ENCODE measurements around the gene HOXB7. TPM values are rescaled to one million over a fixed set of nuclear protein-coding genes. Genes with fewer than 3 reads are reported as not detected.

Gene HOXB7
- total RNA-seq, 1 donor from 2014 or later: 12.8 TPM

DNA sequence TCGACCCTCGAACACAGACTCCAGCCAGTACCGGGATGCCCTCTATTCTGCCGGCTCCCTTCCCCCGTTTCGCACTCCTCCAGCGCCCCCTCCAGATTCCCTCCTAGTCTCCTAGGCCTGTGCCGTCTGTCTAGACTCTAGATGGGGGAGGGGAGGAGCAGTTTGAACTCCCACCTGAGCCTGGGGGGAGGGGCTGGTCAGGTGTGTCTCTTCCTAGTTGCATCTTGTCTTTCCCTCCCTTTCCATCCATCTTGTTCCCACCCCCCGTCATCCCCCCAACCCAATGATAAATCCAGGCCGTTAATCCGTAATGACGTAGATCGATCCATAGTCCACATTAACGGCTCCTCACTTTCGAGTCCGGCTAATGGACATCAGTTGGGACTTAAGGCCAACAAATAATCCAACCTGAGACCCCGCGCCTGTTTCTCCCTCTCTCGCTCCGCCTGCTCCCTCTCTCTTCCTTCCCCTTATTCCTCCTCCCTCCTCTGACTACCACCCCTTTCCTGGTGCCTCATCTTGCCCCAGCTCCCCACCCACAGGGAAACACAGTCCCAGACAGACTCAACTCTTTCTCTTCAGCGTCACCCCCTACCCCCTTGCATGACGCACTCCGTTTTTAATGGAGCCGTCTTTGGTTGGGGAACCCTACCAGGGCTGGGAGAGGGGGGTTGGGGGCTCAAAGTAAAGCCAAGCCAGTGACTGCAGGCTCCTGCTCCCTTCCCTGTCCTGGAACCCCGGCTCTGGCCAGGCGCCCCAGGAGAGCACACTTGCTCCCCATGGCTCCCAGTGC, 13.9 kb downstream of the HOXB7 start:
- no peak for DNase-seq (ENCODE audit: low spot score)

DNA sequence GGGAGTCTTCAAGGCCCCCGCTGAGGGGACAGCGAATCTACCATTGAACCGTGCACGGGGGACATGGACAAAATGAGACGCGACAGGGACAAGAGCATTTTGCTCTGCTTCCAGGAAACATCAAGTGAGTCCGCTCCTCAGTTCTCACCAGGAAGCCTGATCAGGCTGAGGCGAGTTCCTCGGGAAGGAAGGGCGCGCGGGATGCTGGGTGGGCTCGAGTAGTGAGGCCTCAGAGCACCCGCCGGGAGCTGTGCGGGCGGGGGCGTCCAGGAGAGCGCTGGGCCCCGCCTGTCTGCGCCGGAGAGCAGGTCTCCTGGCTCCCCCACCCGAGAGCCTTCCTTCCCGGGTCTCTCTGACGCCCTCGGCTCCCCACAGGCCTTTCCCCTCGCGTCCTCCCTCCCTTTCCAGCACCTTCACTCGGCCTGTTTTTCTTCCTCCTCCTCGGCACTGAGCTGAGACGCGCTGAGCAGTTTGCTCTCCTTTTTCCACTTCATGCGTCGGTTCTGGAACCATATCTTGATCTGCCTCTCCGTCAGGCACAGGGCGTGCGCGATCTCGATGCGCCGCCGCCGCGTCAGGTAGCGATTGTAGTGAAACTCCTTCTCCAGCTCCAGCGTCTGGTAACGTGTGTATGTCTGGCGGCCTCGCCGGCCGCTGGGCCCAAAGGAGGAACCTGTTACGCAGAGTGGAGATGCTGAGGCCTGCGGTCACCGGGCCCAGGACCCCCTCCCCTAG, 14.7 kb downstream of the HOXB7 start:
- no peak for DNase-seq (ENCODE audit: low spot score)

DNA sequence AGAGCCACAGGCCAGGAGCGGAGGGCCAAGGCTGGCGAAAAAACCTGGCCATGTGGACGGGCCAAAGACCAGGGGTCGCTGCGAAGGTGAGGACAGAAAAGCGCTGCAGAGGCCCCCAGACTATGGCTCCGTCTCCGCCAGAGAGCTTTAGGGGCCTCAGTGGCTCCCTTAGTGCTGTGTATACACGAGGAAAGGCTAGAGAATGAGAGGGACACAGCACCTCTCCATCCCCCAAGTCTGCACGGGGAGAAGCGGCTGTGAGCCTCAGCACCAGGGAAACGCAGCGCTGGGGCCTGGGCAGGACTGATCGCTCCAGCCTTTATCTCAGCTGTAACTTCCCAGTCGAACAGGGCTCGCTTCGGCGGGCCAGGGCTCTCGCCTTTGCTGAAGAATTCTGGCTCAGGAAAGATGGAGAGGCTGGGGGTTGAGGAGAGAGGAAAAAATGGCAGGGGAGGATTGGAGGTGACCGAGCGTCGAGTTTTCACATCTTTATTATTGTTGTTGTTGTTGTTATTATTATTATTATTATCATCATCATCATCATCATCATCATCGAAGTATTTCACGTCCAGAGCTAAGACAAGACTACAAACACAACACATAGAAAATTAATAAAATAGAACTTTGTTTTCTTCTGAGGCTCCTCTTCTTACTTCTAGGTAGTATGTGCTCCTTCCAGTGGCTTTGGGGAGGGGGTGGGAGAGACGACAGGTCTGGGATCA, 15.4 kb downstream of the HOXB7 start:
- DNase-seq (ENCODE audit: low spot score): no peak

DNA sequence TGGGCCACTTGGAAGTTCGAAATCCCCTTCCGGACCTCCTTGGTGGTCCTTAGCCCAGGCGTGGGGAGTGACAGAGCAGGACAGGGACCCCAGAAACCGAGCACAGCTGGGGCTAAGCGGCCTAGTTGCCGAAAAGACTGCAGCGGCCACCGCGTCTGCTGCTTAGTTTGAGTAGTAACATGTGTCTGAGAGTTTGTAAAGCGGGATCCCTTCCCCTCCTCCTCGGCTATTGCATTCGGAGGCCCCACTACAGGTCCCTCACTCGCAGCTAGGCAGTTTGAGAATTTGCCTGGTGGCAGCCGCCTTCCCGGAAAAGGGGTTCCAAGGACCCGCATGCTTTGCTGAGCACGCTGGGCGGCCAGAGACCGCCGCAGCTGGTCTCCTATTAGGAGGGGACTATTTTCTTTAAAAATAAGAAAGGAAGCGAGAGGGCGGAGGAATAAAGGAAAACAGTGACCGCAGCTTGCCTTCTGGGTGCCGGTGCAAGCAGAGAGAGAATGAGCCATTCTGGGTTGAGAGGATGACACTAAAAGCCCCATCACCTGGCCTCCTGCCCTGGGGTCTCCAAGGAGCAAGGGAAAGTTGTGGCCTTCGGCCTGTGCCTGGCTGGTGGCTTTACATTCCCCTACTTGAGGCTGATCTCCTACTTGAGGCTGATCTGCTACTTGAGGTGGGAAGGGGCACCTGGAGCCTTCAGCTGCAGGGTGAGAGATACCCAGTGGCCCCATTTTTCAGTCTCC, 16.1 kb downstream of the HOXB7 start:
- no peak for DNase-seq (ENCODE audit: low spot score)

DNA sequence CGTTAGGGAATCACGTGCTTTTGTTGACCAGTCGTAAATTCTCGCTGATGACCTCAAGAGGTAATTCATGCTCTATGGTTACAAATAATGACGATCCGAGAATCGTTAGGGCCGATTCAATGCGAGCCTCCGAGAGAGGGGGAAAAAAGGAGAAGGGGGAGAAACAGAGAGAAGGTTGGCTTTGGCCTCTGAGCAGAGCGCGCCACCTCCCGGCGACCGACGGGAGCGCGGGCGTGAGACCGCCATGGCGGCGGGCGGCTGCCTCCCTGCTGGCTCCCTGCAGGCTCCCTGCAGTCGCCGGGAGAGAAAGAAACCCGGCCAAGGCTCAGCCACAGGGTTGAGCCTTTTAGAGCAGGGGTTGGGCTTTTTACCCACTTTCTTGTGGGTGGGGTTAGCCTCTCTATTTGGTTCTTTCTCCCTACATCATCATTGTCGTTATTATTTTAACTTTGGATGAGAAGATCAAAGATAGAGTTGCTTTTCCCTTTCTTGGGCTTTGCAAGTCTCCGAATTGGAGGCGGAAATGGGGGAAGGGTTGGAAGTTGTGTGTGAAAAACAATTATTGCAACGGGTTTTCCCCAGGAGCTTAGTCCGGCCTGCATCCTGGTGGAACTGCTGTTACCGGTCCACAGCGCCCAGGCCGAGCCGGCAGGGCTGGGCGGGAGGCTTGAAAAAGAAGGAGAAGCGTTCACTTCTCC, 16.8 kb downstream of the HOXB7 start:
- DNase-seq (ENCODE audit: low spot score): no peak

DNA sequence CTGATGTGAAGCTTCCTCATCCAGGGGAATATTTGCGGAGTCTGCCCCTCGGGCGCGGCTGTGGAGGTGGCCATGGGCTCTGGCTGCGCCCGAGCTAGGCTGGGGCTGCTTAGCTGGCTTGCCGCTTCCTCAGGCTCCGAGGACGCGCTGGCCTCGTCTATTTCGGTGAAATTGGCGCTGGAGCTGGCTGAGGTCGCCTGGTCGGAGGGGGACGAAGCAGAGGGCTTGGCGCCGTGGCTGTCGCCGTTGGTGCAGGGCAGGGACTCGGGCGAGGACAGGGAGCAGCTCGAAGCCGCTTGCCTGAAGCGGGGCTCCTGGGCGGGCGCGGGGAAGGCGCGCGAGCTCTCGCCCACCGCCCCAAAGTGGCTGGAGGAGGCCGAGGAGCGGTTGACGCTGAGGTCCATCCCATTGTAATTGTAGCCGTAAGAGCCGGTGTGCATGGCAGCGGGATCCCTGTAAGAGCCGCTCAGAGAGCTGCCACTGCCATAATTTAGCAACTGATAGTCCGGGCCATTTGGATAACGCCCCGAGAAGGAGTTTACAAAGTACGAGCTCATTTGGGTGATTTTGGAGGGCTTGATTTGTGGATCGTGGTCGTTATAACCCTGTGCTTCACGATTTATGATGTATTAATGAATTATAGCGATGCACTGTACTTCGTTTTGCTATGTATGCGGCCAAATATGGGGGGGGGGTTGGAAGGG, 17.5 kb downstream of the HOXB7 start, which contains the start of gene HOXB5:
Gene HOXB5, minus strand, starts transcription at position 654 of the 704 bp plus-strand sequence. Its CDS starts 97 bp downstream, at position 557.
- no peak for DNase-seq (ENCODE audit: low spot score)

DNA sequence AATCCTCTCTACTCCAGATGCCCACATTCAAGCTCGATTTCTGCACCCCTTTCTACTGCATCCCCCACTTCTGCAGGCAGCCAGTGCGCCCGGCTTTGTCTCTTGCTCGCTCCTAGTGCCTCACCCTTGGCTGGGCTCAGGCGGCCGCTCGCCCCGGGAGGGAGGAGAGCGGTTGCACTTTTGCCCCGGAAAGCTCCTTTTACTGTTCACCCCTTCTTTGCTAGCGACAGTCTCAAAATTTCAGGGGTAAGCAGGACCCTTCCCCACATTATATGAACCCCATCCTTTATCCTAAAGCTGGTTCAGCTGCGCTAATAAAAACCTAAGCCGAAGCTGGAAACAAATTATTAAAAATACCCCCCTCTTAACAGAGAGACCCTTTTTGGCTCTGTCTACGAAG, 18.2 kb downstream of the HOXB7 start:
- DNase-seq (ENCODE audit: low spot score): no peak

DNA sequence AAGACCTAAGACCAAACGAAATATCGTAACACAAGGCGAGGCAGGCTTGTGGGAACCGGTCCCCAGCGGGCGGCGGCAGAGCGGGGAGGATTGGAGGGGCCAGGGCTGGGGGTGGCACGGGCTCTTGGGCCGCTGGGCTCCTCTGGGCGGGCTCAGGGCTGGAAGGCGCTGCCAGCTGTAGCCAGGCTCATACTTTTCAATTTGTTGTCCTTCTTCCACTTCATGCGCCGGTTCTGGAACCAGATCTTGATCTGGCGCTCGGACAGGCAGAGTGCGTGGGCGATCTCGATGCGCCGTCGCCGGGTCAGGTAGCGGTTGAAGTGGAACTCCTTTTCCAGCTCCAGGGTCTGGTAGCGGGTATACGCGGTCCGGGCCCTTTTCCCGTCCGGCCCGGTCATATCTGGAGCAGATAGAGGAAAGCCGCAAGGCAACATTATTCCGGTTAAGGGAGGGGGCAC, 18.7 kb downstream of the HOXB7 start:
- no peak for DNase-seq (ENCODE audit: low spot score)

DNA sequence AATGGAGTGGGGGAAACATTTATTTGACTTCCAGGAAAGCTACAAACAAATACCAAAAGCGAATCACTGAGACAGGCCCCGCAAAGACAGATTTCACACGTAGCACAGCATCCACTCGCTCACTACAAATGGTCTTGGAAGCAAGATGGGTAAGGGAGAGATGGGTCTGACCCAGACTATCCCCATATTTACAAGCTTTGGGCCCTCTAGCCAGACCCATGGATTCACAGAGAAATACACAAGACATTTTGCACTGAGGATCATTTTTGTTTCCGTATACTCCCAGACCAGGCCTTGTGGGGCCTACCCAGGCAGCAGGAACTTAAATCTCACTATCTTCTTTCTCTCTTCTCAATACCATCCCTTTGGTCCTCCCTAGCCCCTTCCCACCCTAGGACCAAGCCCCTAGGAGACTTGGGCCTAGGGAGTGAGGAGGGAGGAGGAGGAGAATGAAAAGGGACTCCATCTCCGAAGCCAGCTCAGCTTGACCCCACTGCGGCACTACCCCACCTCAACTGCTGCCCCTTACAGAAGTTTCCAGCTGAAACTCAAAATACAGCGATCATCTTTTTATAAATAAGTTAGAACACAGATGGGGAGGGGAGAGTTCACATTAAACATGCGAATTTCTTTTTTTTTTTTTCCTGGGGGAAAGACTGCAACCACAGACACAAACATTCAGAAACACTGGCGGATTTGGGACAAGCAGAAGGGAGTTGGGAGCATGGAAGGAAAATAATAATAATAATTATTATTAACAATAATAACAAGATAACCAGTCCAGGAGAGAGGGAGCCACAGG, 19.4 kb downstream of the HOXB7 start:
- DNase-seq (ENCODE audit: low spot score): no peak

DNA sequence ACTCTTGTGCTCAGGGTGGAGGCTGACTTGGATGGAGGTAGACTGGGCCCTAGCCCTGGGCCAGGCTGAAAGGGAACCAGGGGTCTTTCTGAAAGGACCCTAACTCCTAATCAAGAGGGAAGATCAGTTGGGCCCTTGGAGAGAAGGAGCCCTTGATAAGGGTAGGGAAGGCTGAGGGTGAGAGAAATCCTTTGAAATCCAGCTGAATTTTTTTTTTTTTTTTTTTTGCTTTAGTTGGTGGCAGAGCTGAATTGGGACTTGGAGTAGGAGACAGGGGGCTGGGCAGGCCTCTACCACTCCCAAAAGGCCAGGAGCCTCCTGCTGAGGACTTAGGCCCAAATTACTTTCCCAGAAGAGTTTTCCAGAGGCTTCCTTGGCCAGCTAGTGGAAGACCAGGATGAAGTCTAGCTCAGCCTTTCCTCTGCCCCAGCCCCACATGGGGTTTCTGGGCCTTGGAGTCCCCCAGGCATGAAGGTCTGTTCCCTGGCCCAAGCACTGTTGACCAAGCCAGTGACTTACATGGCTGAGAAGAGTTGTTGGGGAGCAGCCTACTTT, 20.1 kb downstream of the HOXB7 start:
- no peak for DNase-seq (ENCODE audit: low spot score)

DNA sequence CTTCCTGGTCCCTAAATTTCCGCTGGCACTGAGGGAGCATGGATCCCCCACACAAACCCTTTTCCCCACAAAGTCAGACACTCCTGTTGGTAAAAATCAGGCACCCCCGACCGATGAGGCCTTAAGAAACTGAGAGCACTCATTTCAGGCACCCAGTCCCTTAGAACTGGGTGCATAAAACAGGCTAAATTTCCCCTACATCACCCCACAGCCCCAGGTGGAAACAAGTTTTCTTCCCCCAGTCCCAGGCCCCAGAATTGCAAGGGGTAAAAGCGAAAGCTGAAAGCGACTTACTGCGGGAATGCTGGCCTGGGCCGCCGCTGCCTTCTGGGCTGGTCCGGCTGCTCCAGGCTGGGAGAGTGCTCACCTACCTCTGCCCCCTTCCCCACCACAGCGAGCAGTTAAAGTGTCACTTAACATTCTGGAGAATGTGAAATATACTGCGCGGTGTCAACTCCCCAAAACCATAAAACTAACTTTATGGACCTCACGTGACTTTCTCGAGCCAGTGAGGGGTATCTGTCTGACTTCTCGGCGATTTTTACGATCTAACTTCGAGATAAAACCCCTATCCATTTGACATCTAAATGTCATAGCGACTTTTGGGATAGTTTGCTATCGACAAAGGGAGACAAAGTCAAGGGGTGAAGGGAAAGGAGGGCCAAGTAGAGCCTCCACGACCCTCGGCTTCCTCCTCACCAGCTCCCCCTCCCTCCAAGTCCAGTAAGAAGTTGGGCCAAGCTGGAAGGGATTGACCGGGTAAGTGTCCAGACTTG, 20.8 kb downstream of the HOXB7 start, which contains the start of gene HOXB3:
Gene HOXB3, minus strand, starts transcription at position 411 of the 776 bp plus-strand sequence. CDS start 37,767 bp downstream, outside the sequence.
- DNase-seq (ENCODE audit: low spot score): no peak

DNA sequence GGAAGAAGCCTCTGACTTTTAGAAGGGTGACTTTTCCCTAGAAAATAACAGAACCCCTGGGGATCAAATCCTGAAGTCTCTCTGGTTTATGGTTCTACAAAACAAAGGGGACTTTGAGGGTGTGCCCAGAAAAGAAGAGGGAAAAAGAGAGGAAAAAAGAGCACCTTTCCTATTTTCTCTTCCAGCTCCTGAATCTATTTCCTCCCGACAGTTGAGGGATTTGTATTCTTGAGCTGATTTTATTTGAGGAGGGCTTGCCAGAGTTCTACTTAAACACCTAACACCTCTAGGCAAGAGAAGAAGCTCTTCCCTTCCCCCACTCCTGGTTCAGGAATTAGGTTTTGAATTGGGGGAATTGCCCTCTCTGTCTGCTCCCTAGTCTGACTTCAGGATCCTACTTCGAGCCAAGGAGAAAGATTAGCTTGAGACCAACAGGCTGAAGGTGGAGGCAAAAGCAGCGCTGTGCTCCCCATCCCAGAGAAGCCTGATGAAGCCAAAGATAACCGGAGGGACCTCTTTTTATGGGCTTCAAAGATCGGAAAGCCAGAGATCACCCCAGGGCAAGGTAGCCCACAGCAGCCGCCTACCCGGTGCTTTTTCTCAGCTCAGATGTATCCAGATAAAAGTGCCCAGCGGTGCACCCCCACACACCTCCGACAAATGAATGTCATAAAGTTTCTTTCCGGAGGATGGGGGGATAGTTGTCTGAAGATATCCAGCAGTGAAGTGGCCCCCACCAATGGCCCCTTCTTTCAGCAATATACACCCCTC, 21.6 kb downstream of the HOXB7 start:
- no peak for DNase-seq (ENCODE audit: low spot score)

DNA sequence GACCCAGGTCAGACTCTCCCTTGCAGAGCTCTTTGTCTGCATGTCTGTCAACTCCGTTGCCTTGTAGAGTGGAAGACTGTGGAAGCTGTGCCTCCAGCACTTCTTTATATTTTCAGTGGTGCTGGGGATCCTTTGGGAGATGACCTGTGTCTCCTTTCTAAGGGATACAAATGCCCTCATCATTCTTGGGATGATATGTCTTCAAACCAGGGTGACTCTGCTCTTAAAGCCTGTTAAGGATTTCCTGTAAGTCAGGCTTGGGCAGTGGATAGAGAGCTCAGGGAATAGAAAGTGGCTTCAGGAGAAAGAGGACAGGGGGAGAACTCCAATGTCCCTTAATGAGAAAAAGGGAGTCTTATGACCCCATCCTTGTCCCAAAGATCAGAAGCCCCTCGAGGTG, 22.3 kb downstream of the HOXB7 start:
- DNase-seq (ENCODE audit: low spot score): no peak

DNA sequence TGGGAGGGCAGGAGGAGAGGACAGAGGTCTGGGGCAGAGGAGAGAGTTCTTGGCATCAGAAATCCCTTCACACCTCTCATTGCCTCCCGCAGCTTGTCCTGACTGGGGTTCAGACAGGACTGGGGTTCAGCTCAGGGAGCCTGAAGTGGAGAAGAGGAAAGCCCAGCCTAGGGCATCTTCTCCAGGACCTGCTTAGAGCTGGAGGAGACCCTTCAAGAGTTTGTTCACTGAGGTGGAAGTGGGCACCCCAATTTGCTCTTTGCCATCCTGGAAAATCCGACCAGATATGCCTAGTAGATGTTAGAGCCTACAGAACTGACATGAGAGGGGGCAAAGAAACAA, 22.8 kb downstream of the HOXB7 start:
- no peak for DNase-seq (ENCODE audit: low spot score)

DNA sequence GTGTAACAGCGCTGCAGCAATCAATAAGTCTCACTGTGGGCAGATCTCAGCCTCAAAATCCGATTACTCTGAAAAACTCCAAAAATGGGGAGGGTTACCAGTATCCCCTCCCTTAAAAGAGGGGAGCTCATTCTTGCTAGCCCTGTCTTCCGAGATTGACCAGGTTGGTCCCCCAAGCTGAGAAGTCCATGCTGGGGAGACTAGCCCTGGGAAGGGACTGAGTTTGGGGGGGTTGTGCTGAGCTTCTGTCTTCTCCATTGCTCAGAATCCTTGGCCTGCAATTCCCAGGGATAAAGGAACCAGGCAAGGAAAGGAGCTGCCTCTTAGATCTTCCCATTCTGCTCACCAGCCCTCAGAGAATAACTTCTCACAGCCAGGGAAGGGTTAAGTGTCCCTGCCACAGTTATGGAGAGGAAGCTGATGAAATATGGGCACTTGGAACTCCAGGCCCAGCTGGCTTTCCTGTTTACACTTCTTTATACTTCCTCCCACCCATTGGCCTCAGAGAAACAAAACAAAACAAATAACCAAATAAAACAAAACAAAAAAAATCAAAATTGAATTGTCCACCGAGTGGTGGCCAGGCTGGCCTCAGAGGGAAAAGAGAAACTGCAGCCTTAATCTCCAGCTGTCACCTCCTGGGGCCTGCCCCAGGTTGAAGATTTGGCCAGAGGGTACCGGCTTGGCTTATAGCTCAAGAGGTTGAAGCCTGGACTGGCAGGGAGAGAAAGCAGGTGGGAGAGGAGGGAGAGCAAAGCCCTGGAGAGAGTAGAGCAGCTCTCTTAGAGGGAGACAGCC, 23.3 kb downstream of the HOXB7 start:
- DNase-seq (ENCODE audit: low spot score): no peak

All from mesenteric fat pad (tissue), 1 donor.